ENCODE measurements around the gene PXMP2. TPM values are rescaled to one million over a fixed set of nuclear protein-coding genes. Genes with fewer than 3 reads are reported as not detected.
A peak's percentile ranks its signal among the peaks of the same experiment; 100 is the strongest.

PXMP2 gene
- total RNA-seq (2021) (52.2 and 52.6 TPM in 2 replicates), Bru-seq, nascent RNA (percentile 75 among the genes with signal in this experiment), BruChase-seq, experiment 1, labeled RNA remaining after a 2-hour chase (percentile 74 among the genes with signal in this experiment), BruChase-seq, experiment 2, labeled RNA remaining after a 6-hour chase (percentile 85 among the genes with signal in this experiment)
- long read RNA-seq, transcript PXMP2-205 (3 exons, 632 nt): minor isoform, 5 of 108 reads
- long read RNA-seq, transcript PXMP2-201 (5 exons, 957 nt): major isoform, 87 of 108 reads
- long read RNA-seq, partial matches to known transcripts: 9 of 108 reads
- long read RNA-seq, other reads (novel, unspliced or antisense): 7 of 108 reads

GRCh38 chr12:132687211-132688164 lies at the start of gene PXMP2, which contains the start of gene POLE:
Gene PXMP2, plus strand, starts transcription at chr12:132687587. Its CDS starts 84 bp downstream, at chr12:132687671.
Gene POLE, minus strand, starts transcription at chr12:132687342. Its CDS starts 27 bp downstream, at chr12:132687315.
- no peaks in the 10 kb centered on the region for H3K9me3 ChIP-seq (ENCODE audit: low read depth, low read length, poor library complexity, severe bottlenecking)
- BruUV-seq (replicated peaks): no TSS peak
- intact Hi-C loops (cut with micrococcal nuclease; ENCODE audit: unreplicated experiment): no loop called here
- H3K4me3 ChIP-seq (ENCODE audit: low read depth, low read length, poor library complexity, severe bottlenecking): peak within 1 kb of the TSS; percentile 88
- no peaks in the 10 kb centered on the region for H3K27me3 ChIP-seq (replicated peaks; ENCODE audit: insufficient read depth, low read depth, low read length, poor library complexity)
- peak; percentile 98 for DNase-seq (ENCODE audit: low spot score)
- peaks cover 6% of the 10 kb centered on the region for H3K4me1 ChIP-seq (ENCODE audit: insufficient read depth, low read length, poor library complexity, severe bottlenecking)
- no peak for TF ChIP-seq EZH2 (IDR thresholded peaks at IDR 0.05; ENCODE audit: borderline replicate concordance, low read depth, low read length, poor library complexity, severe bottlenecking)
- TF ChIP-seq CTCF (conservative IDR thresholded peaks at IDR 0.05; ENCODE audit: low read depth, low read length): no peak
- H3K36me3 ChIP-seq (ENCODE audit: insufficient read depth, low read length, poor library complexity, severe bottlenecking): peaks cover 11% of the 10 kb centered on the region
- H3K27ac ChIP-seq (ENCODE audit: low read depth, low read length, poor library complexity, severe bottlenecking): peak within 1 kb of the TSS; percentile 94
- ChIA-PET POLR2A (ENCODE audit: low non-redundant PET) (no interaction called here), CTCF (no interaction called here)

- H3K36me3 ChIP-seq (ENCODE audit: insufficient read depth, low read length, poor library complexity, severe bottlenecking): peaks cover 82% of the 10 kb centered on the region
- intact Hi-C loops (cut with micrococcal nuclease; ENCODE audit: unreplicated experiment): loop anchor here (5.0 kb wide), 1 partner anchor 39 kb away; no protein-coding TSS in a partner anchor
- no TSS peak for BruUV-seq (replicated peaks)
Measured at GRCh38 chr12:132637811-132638210, 49.6 kb upstream of the PXMP2 start.

More at GRCh38 chr12:132637811-132638210, 49.6 kb upstream of the PXMP2 start:
- no peak for DNase-seq (ENCODE audit: low spot score)
- Histone ChIP-seq H3K27ac (ENCODE audit: low read depth, low read length, poor library complexity, severe bottlenecking) (no peak overlapping the region), H3K4me3 (ENCODE audit: low read depth, low read length, poor library complexity, severe bottlenecking) (no peak overlapping the region), H3K9me3 (ENCODE audit: low read depth, low read length, poor library complexity, severe bottlenecking) (no peaks in the 10 kb centered on the region), H3K4me1 (ENCODE audit: insufficient read depth, low read length, poor library complexity, severe bottlenecking) (no peaks in the 10 kb centered on the region), H3K27me3 (replicated peaks; ENCODE audit: insufficient read depth, low read depth, low read length, poor library complexity) (no peaks in the 10 kb centered on the region)
- ChIA-PET POLR2A (ENCODE audit: low non-redundant PET) (no interaction called here), CTCF (no interaction called here)
- TF ChIP-seq EZH2 (IDR thresholded peaks at IDR 0.05; ENCODE audit: borderline replicate concordance, low read depth, low read length, poor library complexity, severe bottlenecking): no peak
- no peak for TF ChIP-seq CTCF (conservative IDR thresholded peaks at IDR 0.05; ENCODE audit: low read depth, low read length)
